ENCODE data around the gene SLC39A11. TPM values are rescaled to one million over a fixed set of nuclear protein-coding genes. Genes with fewer than 3 reads are reported as not detected.

The SLC39A11 gene
- total RNA-seq, 1 donor from 2014 or later: 23.2 TPM

- no peaks in the 10 kb centered on the region for H3K27me3 Mint-ChIP-seq
- peaks cover 1% of the 10 kb centered on the region for H3K4me1 Mint-ChIP-seq (ENCODE audit: unreplicated experiment)
- no peak for TF ChIP-seq CTCF (conservative IDR thresholded peaks at IDR 0.05)
- DNase-seq (ENCODE audit: extremely low spot score, unreplicated experiment): no peak
- H3K27ac Mint-ChIP-seq: no peak overlapping the region
- peaks cover 8% of the 10 kb centered on the region for H3K9me3 Mint-ChIP-seq
- H3K4me3 Mint-ChIP-seq: no peak overlapping the region
- H3K36me3 Mint-ChIP-seq: no peaks in the 10 kb centered on the region
Observed at GRCh38 chr17:73020110-73020509, 72.4 kb downstream of the SLC39A11 start.

DNA sequence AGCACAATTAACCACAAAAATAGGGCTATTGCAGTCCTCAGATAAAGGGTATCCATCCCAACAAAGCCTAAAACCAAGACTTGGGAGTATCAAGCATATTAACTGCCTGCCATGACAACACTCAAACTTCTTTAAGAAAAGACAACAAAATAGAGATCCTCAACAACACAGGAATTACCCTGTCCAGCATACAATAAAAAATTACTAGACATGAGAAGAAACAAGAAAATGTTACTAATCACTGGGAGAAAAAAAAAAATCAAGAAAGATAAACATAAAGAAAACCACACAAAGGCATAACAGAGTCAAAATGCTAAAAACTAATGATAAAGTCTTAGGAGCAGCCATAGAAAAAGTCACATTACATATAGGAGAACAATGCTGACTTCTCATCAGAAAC is 73.9 kb downstream of the SLC39A11 start:
- no peak overlapping the region for H3K27ac Mint-ChIP-seq

GRCh38 chr17:73017658-73018057 is 74.8 kb downstream of the SLC39A11 start:
- Mint-ChIP-seq H3K27ac (no peak overlapping the region), H3K4me1 (ENCODE audit: unreplicated experiment) (peaks cover 19% of the 10 kb centered on the region), H3K36me3 (no peaks in the 10 kb centered on the region), H3K9me3 (peaks cover 8% of the 10 kb centered on the region), H3K27me3 (no peaks in the 10 kb centered on the region), H3K4me3 (no peak overlapping the region)
- TF ChIP-seq CTCF (conservative IDR thresholded peaks at IDR 0.05): no peak
- DNase-seq (ENCODE audit: extremely low spot score, unreplicated experiment): no peak

More for the DNA sequence above, 73.9 kb downstream of the SLC39A11 start:
- no peaks in the 10 kb centered on the region for H3K27me3 Mint-ChIP-seq
- H3K36me3 Mint-ChIP-seq: no peaks in the 10 kb centered on the region
- DNase-seq (ENCODE audit: extremely low spot score, unreplicated experiment): no peak
- peaks cover 15% of the 10 kb centered on the region for H3K4me1 Mint-ChIP-seq (ENCODE audit: unreplicated experiment)
- TF ChIP-seq CTCF (conservative IDR thresholded peaks at IDR 0.05): no peak
- H3K9me3 Mint-ChIP-seq: peaks cover 8% of the 10 kb centered on the region
- H3K4me3 Mint-ChIP-seq: no peak overlapping the region

DNA sequence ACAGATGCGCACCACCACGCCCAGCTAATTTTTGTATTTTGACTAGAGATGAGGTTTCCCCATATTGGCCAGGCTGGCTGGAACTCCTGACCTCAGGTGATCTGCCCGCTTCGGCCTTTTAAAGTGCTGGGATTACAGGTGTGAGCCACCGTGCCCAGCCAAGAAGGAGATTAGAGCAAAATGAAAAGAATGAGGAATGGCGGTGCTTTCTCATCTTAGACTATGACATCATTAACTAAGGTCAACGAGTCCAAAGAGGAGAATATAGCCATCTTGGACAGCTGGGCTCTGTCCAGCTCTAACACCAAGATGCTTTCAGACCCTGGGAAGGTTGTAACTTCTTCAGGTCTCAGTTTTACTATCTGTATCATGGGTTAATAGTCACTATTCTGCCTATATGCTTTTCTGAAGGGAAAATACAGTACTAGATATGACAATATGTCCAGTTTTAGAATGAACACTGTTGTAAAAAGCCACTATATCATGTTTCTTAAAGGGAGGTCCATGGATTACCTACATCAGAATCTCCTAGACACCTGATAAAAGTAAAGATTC is 76.7 kb downstream of the SLC39A11 start:
- TF ChIP-seq CTCF (conservative IDR thresholded peaks at IDR 0.05): no peak
- Mint-ChIP-seq H3K4me3 (no peak overlapping the region), H3K27ac (no peak overlapping the region)

GRCh38 chr17:73013816-73014663 is 78.4 kb downstream of the SLC39A11 start:
- Mint-ChIP-seq H3K27ac (no peak overlapping the region), H3K27me3 (no peaks in the 10 kb centered on the region), H3K4me3 (no peak overlapping the region)

More for the DNA sequence above, 76.7 kb downstream of the SLC39A11 start:
- no peaks in the 10 kb centered on the region for H3K27me3 Mint-ChIP-seq
- H3K36me3 Mint-ChIP-seq: no peaks in the 10 kb centered on the region
- peaks cover 8% of the 10 kb centered on the region for H3K9me3 Mint-ChIP-seq
- peaks cover 26% of the 10 kb centered on the region for H3K4me1 Mint-ChIP-seq (ENCODE audit: unreplicated experiment)
- no peak for DNase-seq (ENCODE audit: extremely low spot score, unreplicated experiment)

More at GRCh38 chr17:73013816-73014663, 78.4 kb downstream of the SLC39A11 start:
- peaks cover 5% of the 10 kb centered on the region for H3K9me3 Mint-ChIP-seq
- DNase-seq (ENCODE audit: extremely low spot score, unreplicated experiment): no peak
- no peaks in the 10 kb centered on the region for H3K36me3 Mint-ChIP-seq
- H3K4me1 Mint-ChIP-seq (ENCODE audit: unreplicated experiment): peaks cover 33% of the 10 kb centered on the region
- no peak for TF ChIP-seq CTCF (conservative IDR thresholded peaks at IDR 0.05)

All from type B pancreatic cell (in vitro differentiated cells).